WTC11 (cell line): ENCODE data around the gene DENND11.

Source experiments
- ESRRA ChIP-seq: sonication (generic); formaldehyde crosslinking; IDR thresholded peaks from 2 replicates; pipeline ENCODE4 v1.8.1; 2022; ENCODE audit warnings: mild to moderate bottlenecking, missing genetic modification reagents, borderline replicate concordance
- MYBL2 ChIP-seq: sonication (generic); formaldehyde crosslinking; IDR thresholded peaks from 2 replicates; pipeline ENCODE4 v1.8.1; 2023; ENCODE audit warnings: mild to moderate bottlenecking, moderate library complexity, missing genetic modification reagents
- NFYB ChIP-seq: sonication (generic); formaldehyde crosslinking; conservative IDR thresholded peaks from 2 replicates; pipeline ENCODE4 v1.8.0; 2022; ENCODE audit warnings: low read depth, missing genetic modification reagents
- NR3C1 ChIP-seq: sonication (generic); formaldehyde crosslinking; conservative IDR thresholded peaks from 2 replicates; pipeline ENCODE4 v1.8.1; 2023; ENCODE audit warnings: low read depth, mild to moderate bottlenecking, missing genetic modification reagents
- SP1 ChIP-seq: sonication (generic); formaldehyde crosslinking; conservative IDR thresholded peaks from 2 replicates; pipeline ENCODE4 v1.8.1; 2022; ENCODE audit warnings: missing genetic modification reagents
- ZNF423 ChIP-seq: fragments of 250-450 bp; sonication (Bioruptor Pico); IDR thresholded peaks from 2 replicates; pipeline ENCODE4 v2.1.2; 2022; ENCODE audit warnings: mild to moderate bottlenecking, moderate library complexity
- ZNF671 ChIP-seq: fragments of 250-450 bp; sonication (Bioruptor Pico); IDR thresholded peaks from 2 replicates; pipeline ENCODE4 v1.8.0; 2021; ENCODE audit warnings: mild to moderate bottlenecking
- TF ChIP-seq, protein P1 (sequence below): fragments of 200-600 bp; IDR thresholded peaks from 2 replicates; pipeline ENCODE4 v1.8.0; 2022; ENCODE audit warnings: antibody characterized with exemption
- TF ChIP-seq, protein P2 (sequence below): sonication (generic); formaldehyde crosslinking; IDR thresholded peaks from 2 replicates; pipeline ENCODE4 v1.8.1; 2023; ENCODE audit warnings: mild to moderate bottlenecking, missing genetic modification reagents, borderline replicate concordance
- TF ChIP-seq, protein P3 (sequence below): sonication (generic); formaldehyde crosslinking; IDR thresholded peaks from 2 replicates; pipeline ENCODE4 v1.8.1; 2022; ENCODE audit warnings: low read depth, missing genetic modification reagents, borderline replicate concordance

- TF ChIP-seq, protein P1, sequence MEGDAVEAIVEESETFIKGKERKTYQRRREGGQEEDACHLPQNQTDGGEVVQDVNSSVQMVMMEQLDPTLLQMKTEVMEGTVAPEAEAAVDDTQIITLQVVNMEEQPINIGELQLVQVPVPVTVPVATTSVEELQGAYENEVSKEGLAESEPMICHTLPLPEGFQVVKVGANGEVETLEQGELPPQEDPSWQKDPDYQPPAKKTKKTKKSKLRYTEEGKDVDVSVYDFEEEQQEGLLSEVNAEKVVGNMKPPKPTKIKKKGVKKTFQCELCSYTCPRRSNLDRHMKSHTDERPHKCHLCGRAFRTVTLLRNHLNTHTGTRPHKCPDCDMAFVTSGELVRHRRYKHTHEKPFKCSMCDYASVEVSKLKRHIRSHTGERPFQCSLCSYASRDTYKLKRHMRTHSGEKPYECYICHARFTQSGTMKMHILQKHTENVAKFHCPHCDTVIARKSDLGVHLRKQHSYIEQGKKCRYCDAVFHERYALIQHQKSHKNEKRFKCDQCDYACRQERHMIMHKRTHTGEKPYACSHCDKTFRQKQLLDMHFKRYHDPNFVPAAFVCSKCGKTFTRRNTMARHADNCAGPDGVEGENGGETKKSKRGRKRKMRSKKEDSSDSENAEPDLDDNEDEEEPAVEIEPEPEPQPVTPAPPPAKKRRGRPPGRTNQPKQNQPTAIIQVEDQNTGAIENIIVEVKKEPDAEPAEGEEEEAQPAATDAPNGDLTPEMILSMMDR, result no peak
- TF ChIP-seq NFYB (no peak), NR3C1 (CRISPR knock-in tag) (no peak), ZNF671 (CRISPR knock-in tag) (no peak), MYBL2 (CRISPR knock-in tag) (no peak), ESRRA (no peak), ZNF423 (CRISPR knock-in tag) (no peak), SP1 (no peak)
- TF ChIP-seq, protein P2, sequence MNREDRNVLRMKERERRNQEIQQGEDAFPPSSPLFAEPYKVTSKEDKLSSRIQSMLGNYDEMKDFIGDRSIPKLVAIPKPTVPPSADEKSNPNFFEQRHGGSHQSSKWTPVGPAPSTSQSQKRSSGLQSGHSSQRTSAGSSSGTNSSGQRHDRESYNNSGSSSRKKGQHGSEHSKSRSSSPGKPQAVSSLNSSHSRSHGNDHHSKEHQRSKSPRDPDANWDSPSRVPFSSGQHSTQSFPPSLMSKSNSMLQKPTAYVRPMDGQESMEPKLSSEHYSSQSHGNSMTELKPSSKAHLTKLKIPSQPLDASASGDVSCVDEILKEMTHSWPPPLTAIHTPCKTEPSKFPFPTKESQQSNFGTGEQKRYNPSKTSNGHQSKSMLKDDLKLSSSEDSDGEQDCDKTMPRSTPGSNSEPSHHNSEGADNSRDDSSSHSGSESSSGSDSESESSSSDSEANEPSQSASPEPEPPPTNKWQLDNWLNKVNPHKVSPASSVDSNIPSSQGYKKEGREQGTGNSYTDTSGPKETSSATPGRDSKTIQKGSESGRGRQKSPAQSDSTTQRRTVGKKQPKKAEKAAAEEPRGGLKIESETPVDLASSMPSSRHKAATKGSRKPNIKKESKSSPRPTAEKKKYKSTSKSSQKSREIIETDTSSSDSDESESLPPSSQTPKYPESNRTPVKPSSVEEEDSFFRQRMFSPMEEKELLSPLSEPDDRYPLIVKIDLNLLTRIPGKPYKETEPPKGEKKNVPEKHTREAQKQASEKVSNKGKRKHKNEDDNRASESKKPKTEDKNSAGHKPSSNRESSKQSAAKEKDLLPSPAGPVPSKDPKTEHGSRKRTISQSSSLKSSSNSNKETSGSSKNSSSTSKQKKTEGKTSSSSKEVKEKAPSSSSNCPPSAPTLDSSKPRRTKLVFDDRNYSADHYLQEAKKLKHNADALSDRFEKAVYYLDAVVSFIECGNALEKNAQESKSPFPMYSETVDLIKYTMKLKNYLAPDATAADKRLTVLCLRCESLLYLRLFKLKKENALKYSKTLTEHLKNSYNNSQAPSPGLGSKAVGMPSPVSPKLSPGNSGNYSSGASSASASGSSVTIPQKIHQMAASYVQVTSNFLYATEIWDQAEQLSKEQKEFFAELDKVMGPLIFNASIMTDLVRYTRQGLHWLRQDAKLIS (CRISPR knock-in tag), result no peak
- TF ChIP-seq, protein P3, sequence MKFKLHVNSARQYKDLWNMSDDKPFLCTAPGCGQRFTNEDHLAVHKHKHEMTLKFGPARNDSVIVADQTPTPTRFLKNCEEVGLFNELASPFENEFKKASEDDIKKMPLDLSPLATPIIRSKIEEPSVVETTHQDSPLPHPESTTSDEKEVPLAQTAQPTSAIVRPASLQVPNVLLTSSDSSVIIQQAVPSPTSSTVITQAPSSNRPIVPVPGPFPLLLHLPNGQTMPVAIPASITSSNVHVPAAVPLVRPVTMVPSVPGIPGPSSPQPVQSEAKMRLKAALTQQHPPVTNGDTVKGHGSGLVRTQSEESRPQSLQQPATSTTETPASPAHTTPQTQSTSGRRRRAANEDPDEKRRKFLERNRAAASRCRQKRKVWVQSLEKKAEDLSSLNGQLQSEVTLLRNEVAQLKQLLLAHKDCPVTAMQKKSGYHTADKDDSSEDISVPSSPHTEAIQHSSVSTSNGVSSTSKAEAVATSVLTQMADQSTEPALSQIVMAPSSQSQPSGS (CRISPR knock-in tag), result no peak
These were observed 27.7 kb downstream of the DENND11 start for GRCh38 chr7:141674171-141674671.
